GM19351 (cell line): ENCODE data around the gene PRKD2.

ENCODE experiments used
- ATAC-seq: cut with Tn5 transposase; IDR thresholded peaks from one replicate; pipeline ENCODE4 v1.9.1; 2021; ENCODE audit warnings: mild to moderate bottlenecking, moderate library complexity; ENCODE audit not compliant: unreplicated experiment

Gene PRKD2

DNA sequence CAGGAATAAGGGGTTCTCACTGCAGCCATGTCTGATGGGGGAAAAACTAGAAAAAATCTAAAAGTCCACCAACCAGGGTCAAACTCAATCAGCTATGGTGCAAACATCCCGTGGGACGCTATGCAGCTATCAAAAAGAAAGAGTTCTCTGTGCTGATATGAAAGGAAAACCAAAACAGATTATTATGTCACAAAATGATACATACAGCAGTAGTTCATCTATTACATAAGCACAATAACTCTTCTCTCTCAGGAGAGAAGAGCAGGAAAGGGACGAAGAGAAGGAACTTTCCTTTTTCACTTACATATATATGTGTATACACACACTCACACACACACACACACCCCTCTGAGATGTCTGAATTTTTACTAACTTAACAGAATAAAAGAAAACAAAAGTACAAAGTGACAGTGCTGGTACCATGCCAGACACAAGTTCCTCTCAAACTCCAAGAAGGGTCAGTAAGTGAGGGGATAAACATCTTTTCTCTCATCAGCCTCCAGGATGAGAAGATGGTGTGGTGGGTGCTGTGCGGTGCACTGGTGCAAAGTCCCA is 26.1 kb upstream of the PRKD2 start:
- ATAC-seq = no peak

DNA sequence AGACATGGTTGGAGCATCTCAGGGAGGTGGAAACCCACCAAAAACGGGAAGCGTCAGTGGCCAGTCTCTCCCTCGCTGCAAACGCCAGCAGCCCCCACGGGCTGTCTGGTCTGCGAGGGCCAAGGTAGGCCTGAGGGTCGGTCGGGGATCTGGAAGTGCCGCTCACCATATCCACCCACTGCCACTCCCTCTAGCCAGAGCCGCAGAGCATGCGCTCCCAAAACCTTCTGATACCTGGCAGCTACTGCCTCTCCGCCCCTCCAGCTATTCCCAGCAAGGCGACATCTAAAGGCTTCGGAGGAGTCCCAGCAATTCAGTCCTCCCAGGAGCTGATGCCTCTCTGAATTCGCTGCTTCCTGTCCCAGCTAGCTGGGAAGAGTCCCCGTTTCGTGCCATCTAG is 24.5 kb upstream of the PRKD2 start:
- ATAC-seq = no peak

DNA sequence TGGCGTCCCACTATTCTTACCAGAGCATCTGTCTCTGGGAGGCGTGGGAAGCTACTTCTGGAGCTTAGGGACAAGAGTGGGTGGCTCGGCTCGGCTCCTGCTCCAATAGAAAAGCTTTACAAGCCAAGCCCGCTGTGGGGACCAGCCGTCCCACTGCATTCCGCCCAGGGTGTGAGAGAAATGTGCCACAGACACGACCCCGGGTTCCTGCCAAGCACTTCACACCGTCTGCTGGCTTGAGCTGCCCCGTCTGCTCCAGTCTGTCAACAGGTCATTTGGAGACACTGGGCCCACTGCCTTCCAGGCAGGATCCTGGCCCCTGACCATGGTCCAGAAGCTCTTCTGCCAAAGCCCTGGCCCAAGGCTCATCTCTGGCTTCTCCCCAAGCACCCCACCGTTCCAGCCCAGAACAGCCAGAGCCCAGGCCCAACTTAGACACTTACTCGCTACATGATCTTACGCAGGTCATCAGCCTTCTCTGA is 22.4 kb upstream of the PRKD2 start:
- no peak for ATAC-seq

DNA sequence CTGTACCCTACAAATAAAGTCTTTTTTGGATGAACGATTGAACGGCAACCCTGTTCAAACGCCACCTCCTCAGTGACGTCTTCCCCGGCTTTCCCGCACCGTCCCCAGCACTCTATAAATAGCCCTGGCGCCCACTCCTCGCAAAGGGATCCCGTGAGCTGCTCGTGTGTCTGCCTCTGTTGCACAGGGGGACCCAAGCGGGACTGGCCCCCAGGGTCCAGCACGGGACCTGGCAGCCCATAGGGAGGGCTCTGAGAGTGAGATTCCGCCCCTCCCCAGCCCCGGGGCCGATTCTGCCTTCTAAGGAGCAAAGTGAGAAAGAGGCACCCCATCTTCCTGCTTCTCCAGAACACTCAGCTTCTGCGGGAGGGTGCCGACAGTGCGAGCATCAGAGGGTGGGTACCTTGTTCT is 20.9 kb upstream of the PRKD2 start:
- no peak for ATAC-seq

DNA sequence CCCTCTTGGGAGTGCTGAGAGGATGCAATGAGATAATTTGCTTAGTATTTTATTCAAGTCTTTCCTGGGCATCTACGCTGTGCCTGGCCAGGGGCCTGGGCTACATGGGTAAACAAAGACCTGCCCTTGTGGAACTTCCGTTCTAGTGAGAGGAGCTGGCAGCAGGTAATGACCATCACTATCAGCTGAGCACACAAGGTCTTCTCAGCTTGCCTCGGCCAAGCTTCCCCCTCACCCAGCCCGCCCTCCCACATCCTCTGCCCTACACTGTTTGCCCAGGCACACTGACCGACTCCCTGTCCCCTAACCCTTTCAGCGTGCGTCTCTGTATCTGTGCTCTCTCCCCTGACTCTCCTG is 20.4 kb upstream of the PRKD2 start:
- ATAC-seq = no peak

DNA sequence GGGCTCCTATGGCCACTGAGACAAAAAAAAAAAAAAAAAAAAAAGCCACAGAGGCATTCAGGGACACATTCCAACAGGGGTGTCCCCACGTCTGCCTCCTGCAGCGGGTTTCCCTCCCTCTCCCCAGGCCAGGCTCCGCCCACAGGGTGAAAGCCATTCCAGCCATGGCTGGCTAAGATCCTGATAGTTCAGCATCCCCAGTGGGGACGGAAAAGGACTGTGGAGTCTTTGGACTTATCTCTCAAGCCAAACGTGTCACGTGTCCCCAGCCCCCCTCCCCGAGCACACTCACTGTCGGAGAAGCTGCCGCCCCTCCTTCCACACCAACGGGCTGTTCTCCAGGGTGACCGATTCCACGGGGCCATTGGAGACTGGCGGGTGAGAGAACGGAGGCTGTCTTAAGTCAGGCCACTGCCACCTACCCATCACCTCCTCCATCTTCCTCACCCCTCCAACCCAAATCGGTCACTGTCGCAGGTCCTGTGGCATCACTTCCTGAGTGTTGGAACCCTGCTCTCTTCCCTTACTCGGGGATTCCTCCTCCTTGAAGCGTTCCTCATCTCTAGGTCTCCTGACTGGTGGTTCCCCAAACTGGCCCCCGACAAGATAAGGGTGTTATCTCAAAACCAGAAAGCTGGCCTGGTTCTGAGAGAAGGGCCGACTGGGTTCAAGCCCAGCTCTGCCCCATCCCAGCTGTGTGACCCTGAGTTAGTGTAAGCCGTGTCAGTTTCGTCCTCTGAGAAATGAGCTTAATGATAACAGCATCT is 19.8 kb upstream of the PRKD2 start:
- no peak for ATAC-seq

DNA sequence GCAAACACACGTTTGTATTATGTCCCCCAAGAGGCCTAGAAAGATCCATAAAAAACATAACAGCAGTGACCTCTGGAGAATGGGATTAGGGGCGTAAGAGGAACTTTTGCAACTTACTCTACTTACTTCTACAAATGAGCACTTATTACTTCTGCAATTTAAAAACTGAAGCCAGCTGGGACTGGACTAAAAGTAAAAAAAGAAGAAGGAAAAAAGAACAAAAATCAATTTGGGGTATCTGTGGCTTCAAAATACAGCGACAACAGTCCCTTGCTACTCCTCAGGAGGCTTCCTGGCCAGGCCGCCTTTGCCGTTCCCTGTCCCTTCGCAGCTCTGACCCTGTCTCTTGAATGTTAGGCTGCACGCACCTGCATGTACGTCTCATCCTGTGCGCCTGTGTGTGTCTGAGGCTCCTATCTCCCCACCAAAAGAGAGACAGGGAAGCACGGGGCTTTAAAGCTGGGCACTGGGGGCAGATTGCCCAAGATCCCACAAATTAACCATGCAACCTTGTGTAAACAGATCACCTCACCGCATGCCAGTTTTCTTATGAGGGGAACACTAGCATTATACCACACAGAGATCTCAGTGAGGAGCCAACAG is 16.9 kb upstream of the PRKD2 start:
- no peak for ATAC-seq

DNA sequence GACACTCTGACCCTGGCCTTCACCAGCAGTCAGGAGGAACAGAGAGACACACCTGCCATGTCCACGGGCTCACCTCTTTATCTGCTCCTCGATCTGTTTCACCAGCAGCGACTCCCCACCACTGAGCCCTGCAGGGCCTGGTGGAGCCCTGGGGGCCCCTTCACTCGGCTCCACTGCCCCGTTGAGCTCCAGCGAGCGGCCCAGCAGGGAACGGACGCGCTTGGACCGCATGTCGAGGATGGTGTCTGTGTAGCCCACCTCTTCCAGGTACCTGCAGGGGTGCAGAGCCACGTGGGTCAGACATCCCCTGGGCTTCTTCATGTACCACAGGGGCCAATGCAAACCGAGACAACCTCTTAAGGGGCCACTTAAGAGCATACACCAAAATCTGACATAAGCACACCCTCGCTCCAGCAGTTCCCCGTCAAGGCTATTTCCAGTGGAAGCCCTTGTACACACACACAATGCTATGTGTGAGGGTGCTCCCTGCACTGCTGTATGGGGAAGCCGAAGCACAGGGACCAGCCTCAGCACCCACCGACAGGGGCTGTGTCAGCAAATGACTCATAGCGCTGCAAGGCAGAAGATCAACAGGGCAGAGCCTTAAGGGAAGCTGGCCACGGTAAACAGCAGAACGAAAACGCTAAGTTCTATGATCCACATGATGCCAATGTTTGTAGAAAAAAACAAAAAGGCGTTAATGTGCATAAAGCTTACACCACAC is 16.2 kb upstream of the PRKD2 start:
- ATAC-seq = no peak

DNA sequence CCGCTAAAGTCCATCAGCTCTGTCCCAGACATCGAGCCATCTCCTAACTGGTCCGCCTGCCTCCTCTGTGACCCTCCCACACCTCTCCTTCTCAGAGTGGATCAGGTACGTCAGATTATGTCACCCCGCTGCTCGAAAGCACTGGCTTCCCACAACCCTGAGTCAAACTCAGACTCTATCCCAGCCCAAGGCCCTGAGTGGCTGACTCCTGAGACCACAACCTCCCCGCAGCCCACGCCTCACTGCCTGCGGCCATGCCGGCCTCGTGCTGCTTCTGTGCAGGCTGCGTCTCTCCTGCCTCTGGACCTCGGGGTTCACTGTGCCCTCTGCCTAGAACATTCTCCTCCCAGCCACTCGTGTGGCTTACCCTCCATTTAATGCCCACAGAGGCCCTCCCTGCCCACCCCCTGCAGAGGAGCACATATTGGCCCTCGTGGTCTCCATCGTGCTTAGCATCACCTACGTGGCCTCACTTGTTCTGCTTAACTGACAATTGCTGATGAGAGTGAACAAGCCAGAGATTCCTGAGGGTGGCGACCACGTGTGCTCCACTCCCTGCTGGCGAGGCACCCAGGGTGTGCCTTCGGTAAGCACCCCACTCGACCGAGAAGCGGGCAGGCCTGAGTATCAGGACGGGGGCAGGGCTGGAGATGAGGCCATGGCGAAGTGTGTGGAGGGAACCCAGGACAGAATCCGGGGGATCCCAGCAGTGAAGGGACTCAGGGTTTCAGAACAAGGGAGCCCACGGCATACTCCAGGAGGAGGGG is 15.4 kb upstream of the PRKD2 start:
- no peak for ATAC-seq

DNA sequence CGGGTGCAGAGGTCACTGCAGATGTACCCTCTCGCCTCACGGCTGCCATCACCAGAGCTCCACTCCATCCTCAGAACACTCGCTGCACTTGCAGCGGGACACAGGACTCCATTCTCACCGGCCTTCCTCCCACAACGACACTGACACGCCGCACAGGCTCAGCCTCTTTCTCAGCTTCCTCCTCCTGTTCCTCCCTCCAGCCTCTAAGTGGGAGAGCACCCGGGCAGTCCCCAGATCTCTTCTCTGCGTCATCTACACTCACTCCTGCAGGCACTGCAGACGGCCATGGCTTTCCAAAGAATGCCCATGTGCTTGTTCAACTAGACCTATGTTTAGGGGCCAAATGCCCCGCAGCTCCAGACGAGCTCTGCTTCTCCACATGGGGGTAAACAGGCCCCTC is 14.7 kb upstream of the PRKD2 start:
- ATAC-seq = no peak

DNA sequence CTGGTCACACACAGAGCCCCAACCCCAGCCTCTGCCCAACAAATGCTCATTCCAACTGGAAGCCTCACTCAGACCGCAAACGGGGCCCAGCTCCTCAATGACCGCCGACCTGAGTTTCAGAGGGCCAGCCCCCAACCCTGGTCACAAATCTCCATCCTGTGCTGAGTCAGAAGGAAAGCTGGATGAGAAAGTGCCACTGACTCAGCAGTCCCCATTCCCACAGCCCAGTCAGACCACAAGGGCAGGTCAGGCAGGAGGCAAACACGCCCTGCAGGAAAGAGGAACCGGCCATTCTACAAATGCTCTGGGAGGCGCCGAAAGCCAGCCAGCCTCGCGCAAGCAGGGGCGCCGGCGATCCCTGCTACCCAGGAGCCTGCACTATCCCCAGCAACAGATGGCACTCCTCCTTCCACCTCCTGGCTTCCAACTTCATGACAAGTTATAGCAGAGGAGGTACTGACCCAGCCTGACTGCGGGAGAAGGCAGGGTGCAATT is 14.1 kb upstream of the PRKD2 start:
- no peak for ATAC-seq

DNA sequence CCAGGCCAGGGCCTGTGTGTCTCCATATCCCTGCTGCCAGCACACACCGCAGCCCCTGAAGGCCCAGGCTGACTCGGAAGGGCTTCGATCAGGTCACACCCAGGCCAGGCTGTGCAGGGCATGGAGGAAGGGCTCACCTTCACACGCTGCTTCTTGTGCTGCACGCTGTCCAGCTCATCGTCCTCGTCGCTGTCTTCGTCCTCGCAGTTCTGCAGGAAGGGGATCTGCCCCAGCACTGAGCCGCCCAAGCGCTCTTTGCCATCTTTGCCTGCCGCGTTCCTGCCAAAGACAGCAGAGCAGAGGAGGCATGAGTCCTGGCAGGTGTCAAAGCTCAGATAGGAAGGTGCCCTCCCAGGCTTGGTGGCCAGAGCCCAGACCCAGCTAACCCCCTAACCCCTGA is 13.7 kb upstream of the PRKD2 start:
- ATAC-seq = no peak

DNA sequence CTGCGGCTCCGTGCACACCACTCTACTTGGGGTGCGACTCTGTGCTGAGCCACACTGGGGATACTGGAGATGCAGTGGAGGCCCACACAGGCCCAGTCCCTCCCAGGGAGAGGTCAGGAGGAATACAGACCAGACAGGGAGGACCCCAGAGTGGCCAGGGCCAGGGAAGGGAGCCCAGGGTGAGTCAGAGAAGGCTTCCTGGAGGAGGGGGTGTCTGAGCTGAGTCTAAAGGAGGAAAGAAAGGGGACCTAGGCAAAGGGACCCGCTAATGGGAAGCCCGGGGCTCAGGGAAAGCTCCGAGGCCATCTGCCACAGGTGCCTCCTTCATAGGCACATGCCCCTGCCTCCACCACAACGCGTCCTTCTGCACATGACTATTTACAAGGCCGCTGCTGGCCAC is 13.3 kb upstream of the PRKD2 start:
- no peak for ATAC-seq

DNA sequence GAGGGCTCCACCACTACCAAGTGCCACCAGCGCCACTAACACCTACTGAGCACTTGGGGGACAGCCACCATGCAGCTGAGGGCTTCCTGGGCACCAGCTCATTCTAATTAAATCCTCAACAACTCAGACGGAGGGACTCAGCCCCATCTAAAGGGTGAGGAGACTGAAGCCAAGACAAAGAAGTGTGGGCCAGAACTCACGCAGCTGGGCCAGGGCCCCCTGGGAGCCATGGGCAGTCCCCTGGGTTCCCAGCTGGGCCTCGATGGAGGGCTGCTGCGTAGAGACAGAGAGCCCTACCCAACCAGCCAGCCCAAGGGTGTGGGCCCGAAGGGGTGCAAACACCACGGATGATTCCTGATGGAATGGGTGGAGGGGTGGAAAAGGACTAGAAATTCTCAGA is 12.8 kb upstream of the PRKD2 start:
- no peak for ATAC-seq

DNA sequence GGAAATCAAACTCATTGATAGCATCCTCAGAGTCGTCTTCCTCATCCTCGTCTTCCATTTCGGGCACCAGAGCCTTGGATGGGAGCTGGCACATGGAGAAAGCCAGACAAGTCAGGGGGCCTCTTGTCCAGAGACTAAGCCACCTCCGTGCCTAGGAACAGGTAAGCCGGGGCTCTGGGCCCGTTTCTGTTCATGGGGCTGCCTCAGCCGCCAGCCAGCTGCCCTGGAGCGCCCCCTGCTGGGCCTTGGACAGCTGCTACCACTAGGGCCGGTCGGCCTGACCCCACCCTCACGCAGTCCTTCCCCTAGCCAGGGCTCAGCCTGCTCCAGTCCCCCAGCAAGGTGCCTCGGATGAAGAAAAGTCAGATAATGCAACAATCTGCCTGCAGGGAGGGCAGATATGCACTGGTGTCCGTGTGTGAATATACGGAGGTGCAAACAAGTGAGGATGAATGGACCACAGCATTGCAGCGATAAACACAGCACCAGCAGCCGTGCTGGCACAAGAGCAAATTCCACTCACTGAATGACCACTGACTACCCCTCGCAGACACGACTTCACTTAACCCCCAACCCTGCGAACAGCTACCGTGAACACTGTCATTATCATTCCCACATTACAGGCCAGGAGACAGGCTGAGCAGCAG is 11.9 kb upstream of the PRKD2 start:
- ATAC-seq = no peak

DNA sequence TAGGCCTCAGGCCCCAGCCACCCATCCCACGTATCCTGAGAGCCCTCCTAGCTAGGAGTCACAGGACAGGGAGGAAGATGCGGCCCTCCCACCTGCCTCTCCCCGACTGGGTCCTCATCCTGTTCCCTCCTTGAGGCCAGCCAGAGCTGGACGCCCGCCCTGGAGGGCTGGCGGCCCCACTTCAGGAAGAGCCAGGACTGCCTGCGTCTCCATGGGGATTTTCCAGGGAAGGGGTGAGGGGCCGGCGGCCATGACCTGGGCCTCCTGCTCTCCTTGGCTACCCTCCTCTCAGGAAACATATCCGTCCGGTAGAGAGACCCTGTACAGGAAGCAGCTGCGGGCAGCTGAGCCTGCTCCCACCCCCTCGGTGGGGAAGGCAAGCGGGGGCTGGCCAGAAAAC is 11.3 kb upstream of the PRKD2 start:
- ATAC-seq = no peak

DNA sequence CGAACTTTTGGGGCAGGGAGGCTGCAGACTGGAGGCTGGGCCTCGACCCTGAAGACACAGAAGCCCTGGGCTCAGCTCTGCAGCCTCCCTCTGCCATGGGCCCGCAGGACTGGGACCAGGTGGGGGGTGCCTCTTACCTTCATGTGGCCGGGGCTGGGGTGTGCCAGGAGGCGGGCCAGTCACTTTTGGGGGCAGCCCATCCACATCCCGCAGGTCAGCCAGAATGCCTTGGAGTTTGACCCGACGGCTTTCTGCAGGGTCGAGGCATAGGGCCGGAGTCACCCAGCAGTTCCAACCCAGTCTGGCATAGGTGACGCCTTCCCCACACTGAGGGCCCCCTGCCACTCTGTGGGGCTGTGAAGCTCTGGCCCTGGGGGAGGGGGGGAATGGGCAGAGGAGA is 10.8 kb upstream of the PRKD2 start:
- no peak for ATAC-seq

DNA sequence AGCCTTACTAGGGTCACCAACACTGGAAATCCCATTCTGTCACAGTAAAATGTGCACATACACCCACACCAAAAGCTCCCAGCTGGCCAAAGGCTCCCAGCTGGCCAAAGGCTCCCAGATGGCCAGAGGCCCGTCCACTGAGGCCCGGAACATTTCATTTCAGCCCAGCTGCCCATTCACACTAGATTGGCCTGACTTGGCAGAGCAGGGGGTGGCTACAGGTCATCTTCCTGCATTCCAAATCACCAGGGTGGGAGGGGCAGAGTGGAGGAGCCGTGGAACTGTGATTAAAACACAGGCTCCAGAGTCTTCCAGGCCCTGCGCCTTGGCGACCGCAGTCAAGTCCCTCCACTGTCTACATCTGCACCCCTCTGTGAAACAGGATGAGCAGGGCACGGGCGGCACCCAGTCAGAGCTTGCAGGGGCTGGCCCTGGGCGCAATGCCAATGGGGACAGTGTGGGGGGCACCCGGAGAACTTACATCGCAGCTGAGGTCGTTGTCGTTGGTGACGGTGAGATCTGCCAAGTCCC is 10.1 kb upstream of the PRKD2 start:
- ATAC-seq = no peak

DNA sequence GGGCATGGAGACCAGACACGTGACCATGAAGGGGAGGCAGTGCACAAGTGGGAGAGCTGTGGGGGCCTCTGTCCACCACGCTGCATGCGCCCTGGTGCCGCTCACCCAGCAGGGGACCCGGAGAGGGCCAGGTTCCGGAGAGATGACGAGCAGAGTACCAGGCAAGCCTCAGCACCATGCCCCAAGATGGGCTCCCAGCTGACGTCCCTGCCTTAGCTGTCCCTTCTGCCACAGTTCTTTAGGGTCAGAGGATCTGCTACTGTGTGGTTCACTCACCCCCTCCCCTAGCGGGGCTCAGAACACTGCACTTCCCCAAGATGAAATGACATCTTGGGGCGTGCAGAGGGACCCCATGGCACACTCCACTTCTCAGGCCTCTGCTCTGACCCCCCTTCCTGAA is 9.6 kb upstream of the PRKD2 start:
- ATAC-seq = no peak

DNA sequence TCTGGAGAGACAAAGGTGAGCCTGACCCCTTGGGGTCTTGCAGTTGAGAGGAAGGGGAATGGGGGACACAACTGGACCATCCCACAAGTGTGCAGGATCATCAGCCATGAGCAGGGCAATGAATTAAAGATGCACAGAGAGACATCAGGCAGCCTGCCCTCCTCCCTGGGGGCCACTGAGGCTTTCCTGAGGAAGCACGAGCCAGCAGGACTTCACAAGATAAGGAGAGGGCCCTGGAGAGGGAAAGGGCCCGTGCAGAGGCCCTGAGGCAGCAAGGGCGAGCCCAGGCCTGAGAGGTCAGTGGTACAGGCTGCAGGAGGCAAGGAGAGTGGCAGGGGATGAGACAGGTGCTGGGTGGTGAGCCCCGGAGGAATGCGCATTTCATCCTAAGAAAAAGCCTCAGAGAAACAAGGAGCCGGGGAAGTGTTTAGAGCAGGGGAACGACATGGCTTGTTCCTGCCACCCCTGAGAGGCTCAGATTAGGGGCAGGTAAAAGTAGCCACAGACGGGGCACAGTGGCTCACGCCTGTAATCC is 9.0 kb upstream of the PRKD2 start:
- ATAC-seq = no peak
